Germinal center (tissue), 1 donor: ENCODE data around the gene SBF1.

Source experiments
- DNase-seq: peaks from one replicate; pipeline ENCODE4 v3.0.0; 2012; ENCODE audit warnings: mixed read lengths, low spot score

The SBF1 gene

GRCh38 chr22:50485221-50486131 is 10.6 kb upstream of the SBF1 start:
- DNase-seq, result no peak

GRCh38 chr22:50483977-50484853 is 9.4 kb upstream of the SBF1 start:
- DNase-seq, result no peak

DNA sequence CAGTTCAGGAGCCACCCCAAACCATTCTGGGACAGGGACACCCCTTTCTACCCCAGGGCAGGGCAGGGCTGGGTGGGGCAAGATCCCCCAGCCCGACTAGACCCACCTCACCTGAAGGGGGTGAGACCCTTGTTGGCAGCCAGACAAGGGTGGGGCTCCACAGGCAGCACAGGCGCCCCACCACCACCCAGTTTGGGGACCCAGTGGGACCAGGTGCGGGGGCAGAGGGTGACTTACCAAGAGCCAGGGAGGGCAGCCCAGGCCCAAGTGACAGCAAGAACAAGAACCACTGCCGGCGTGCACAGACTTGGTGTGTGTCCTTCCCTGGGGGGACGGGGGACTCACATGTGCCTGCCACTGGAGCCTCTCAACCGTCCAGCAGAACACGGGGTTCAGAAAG is 8.7 kb upstream of the SBF1 start:
- DNase-seq, result no peak

GRCh38 chr22:50483106-50483505 is 8.3 kb upstream of the SBF1 start:
- no peak for DNase-seq

GRCh38 chr22:50482107-50483074 is 7.6 kb upstream of the SBF1 start:
- no peak for DNase-seq

GRCh38 chr22:50481440-50482106 is 6.7 kb upstream of the SBF1 start, which contains the start of gene ADM2:
TSS of gene ADM2 (plus strand) at chr22:50481543. CDS start at chr22:50481848, 305 bp downstream.
- peak; percentile 68 for DNase-seq

- no peak for DNase-seq
These were observed 6.2 kb upstream of the SBF1 start for GRCh38 chr22:50481045-50481439.

DNA sequence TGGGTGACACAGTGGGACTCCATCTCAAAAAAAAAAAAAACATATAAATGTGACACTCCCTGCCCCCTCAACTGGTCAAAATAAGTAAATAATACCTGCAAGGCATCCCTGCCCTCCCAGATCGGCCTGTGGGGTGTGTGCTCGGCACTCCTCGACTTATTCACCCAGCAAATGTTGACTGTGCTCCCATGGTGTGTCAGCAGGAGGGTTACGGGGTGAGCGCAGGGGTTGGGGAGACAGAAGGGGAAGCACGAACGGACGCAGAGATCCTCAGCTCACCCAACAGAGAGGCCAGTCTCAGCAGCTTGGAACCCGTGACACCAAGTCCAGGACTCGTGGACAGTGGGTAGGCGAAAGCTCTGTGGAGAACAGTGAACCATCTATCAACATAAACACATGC is 4.9 kb upstream of the SBF1 start:
- no peak for DNase-seq

GRCh38 chr22:50477923-50478322 is 3.1 kb upstream of the SBF1 start:
- DNase-seq, result no peak

- DNase-seq, result no peak
These were observed 2.0 kb upstream of the SBF1 start for GRCh38 chr22:50476868-50477267.

DNA sequence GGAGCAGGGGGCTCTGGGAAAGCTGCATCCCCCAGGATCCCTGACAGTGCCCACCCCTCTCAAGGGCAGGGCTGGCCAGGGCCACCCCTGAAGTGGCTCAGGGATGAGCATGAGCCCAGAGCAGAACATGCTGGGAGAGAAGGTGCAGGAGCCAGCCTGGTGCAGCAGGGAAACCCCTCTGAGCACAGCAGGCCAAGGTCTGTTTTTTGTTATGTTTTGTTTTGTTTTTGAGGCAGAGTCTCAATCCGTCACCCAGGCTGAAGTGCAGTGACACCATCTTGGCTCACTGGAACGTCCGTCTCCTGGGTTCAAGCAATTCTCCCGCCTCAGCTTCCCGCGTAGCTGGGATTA is 792 bp upstream of the SBF1 start:
- DNase-seq, result no peak

GRCh38 chr22:50473855-50474671 is 772 bp downstream of the SBF1 start:
- peak; percentile 34 for DNase-seq

GRCh38 chr22:50473088-50473487 is 1.7 kb downstream of the SBF1 start:
- peak; percentile 74 for DNase-seq

DNA sequence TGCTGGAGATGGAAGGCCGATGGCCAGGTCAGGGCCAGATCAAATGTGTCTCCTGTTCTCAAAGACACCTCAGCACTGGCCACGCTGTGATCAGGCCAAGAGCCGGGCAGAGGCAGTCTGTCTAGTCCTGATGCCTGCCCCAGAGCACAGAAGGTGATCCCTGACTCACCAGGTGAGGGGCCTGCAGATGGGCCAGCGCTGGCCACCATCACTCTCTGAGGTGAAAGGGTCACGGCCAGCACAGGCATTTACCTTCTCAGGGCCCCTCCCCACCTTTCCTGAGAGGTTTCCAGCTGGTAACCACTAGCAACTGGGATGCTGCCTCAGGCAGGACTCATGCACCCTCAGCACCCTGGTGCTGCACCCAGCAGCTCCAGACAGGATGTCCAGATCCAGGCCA is 2.9 kb downstream of the SBF1 start:
- DNase-seq, result no peak

GRCh38 chr22:50471197-50471847 is 3.5 kb downstream of the SBF1 start:
- no peak for DNase-seq

GRCh38 chr22:50470491-50470890 is 4.3 kb downstream of the SBF1 start:
- peak; percentile 77 for DNase-seq

- DNase-seq, result peak; percentile 95
These were observed 5.2 kb downstream of the SBF1 start for GRCh38 chr22:50469377-50470305.

DNA sequence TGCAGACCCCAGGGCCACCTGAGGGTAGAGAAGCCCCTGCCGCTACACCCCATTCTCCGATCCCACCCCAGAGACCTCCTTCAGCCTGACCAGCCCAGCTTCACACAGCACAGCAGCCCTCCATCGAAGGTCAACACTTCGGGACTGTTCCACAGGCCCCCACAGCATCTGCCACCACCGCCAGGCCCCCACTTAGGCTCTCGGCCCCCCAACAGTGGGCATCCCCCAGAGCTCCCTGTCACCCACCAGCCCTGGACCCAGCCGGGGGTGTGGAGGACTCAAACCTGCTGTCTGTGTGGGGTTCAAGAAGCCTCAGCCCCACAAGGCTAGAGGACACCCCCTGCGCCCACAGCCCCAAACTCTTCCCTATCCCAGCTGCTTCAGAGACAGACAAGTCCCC is 6.2 kb downstream of the SBF1 start:
- DNase-seq, result no peak
